Gastroesophageal sphincter (tissue), 3 donors: ENCODE results near the gene CPSF7.

Source experiments
- POLR2AphosphoS5 ChIP-seq: sonication (generic); formaldehyde crosslinking; IDR thresholded peaks from one replicate; pipeline ENCODE4 v1.6.1; 2017; ENCODE audit warnings: antibody characterized with exemption
- TF ChIP-seq, protein P1 (sequence below), 4 experiments: fragments of 200-600 bp in 2 of 4; fragments of 450-650 bp in 2 of 4; sonication (generic) in 1 of 4; IDR thresholded peaks; one replicate each; pipeline ENCODE4 v1.5.1; 2017 to 2019; ENCODE audit warnings: antibody characterized with exemption in 4 of 4, mild to moderate bottlenecking in 2 of 4, moderate library complexity in 2 of 4

DNA sequence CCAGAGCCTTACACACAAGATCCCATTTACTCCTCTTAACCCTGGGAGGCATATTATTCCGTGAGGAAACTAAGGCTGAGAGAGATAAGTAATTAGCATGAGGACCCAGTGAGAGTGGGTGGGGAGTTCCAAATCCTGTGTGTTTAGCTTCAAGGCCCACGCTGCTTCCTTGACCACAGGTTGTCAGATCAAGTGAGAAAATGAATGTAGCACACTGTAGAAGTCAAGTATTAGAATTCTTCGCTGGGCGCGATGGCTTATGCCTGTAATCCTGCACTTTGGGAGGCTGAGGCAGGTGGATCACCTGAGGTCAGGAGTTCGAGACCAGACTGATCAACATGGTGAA, 71.9 kb downstream of the CPSF7 start:
- no peak for TF ChIP-seq POLR2AphosphoS5
- TF ChIP-seq, protein P1, sequence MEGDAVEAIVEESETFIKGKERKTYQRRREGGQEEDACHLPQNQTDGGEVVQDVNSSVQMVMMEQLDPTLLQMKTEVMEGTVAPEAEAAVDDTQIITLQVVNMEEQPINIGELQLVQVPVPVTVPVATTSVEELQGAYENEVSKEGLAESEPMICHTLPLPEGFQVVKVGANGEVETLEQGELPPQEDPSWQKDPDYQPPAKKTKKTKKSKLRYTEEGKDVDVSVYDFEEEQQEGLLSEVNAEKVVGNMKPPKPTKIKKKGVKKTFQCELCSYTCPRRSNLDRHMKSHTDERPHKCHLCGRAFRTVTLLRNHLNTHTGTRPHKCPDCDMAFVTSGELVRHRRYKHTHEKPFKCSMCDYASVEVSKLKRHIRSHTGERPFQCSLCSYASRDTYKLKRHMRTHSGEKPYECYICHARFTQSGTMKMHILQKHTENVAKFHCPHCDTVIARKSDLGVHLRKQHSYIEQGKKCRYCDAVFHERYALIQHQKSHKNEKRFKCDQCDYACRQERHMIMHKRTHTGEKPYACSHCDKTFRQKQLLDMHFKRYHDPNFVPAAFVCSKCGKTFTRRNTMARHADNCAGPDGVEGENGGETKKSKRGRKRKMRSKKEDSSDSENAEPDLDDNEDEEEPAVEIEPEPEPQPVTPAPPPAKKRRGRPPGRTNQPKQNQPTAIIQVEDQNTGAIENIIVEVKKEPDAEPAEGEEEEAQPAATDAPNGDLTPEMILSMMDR (IDR thresholded peaks at IDR 0.05): no peak
